ENCODE data around the gene CACNA1B. TPM values are rescaled to one million over a fixed set of nuclear protein-coding genes. Genes with fewer than 3 reads are reported as not detected.

CACNA1B gene
- total RNA-seq, 1 experiment from 2014 or later: 1.7 TPM

GRCh38 chr9:137913771-137914767, 36.5 kb downstream of the CACNA1B start (continued):
- TF ChIP-seq REST (IDR thresholded peaks at IDR 0.05; ENCODE audit: low read depth): no peak
- no peak for TF ChIP-seq ATF3 (IDR thresholded peaks at IDR 0.05)
- no peak for TF ChIP-seq RAD21 (IDR thresholded peaks at IDR 0.05; ENCODE audit: low read depth)
- no peak for TF ChIP-seq ZFX (IDR thresholded peaks at IDR 0.05)

DNA sequence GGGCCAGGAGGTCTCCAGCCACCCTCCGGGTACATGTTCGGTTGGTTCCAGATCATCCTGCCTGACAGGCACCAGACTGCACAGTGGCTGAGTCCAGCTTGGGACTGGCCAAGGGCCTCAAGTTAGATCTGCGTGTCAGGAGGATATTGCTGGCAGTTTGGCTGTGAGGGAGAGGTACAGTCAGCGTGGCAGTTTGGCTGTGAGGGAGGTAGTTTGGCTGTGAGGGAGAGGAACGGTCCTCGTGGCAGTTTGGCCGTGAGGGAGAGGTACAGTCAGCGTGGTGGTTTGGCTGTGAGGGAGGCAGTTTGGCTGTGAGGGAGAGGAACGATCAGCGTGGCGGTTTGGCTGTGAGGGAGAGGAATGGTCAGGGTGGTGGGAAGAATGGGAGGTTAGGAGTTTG, 39.0 kb downstream of the CACNA1B start:
- no peak for DNase-seq (ENCODE audit: low read depth, low spot score)
- H3K9me3 ChIP-seq (ENCODE audit: control insufficient read depth in 1 of 2, insufficient read depth in 1 of 2, low read depth in 1 of 2, low read length in 2 of 2): no peaks in the 10 kb centered on the region
- no peak overlapping the region for H3K4me2 ChIP-seq (ENCODE audit: low read length)
- peaks cover 0 to 8% of the 10 kb centered on the region in 2 experiments; a peak in 2 of 4 replicates for H3K4me1 ChIP-seq (ENCODE audit: control insufficient read depth in 1 of 2, insufficient read depth in 2 of 2, low read length in 2 of 2)
- H3K9me2 ChIP-seq (ENCODE audit: insufficient read depth): no peaks in the 10 kb centered on the region
- no peak overlapping the region for H3K4me3 ChIP-seq (replicated peaks in 1 of 2; ENCODE audit: low read depth in 1 of 2, low read length in 2 of 2)
- no peaks in the 10 kb centered on the region for H4K20me1 ChIP-seq (ENCODE audit: insufficient read depth)
- no peaks in the 10 kb centered on the region for H3K27me3 ChIP-seq (ENCODE audit: insufficient read depth, low read length)
- ChIA-PET RAD21 (ENCODE audit: low non-redundant PET in 1 of 2, low total read pairs in 2 of 2, uncharacterized antibody in 2 of 2, unreplicated experiment in 2 of 2) (no interaction called here), CTCF (no interaction called here), POLR2A (no interaction called here)
- H2AFZ ChIP-seq (ENCODE audit: low read depth, low read length, poor library complexity, severe bottlenecking): no peak overlapping the region
- no TSS peak for BruUV-seq (replicated peaks)
- intact Hi-C loops (cut with micrococcal nuclease): loop anchor here (10.0 kb wide), 1 partner anchor 58 kb away; no protein-coding TSS in a partner anchor
- TF ChIP-seq ATF3 (IDR thresholded peaks at IDR 0.05) (no peak), SRF (IDR thresholded peaks at IDR 0.05; ENCODE audit: low read depth) (no peak), YY1 (IDR thresholded peaks at IDR 0.05; ENCODE audit: extremely low read depth, insufficient replicate concordance, low read depth, low read length) (no peak), REST (IDR thresholded peaks at IDR 0.05; ENCODE audit: low read depth) (no peak)
- H3K36me3 ChIP-seq (ENCODE audit: control insufficient read depth in 1 of 2, insufficient read depth in 2 of 2, low read length in 2 of 2): no peaks in the 10 kb centered on the region
- H3K27ac ChIP-seq (ENCODE audit: low read depth, low read length): no peak overlapping the region
- no peak for ATAC-seq
- no peak overlapping the region for H3K9ac ChIP-seq (ENCODE audit: low read length)
- no peaks in the 10 kb centered on the region for H3K79me2 ChIP-seq (ENCODE audit: insufficient read depth, low read length)
